Measurements from ENCODE around the gene HAUS3.

HAUS3 gene

DNA sequence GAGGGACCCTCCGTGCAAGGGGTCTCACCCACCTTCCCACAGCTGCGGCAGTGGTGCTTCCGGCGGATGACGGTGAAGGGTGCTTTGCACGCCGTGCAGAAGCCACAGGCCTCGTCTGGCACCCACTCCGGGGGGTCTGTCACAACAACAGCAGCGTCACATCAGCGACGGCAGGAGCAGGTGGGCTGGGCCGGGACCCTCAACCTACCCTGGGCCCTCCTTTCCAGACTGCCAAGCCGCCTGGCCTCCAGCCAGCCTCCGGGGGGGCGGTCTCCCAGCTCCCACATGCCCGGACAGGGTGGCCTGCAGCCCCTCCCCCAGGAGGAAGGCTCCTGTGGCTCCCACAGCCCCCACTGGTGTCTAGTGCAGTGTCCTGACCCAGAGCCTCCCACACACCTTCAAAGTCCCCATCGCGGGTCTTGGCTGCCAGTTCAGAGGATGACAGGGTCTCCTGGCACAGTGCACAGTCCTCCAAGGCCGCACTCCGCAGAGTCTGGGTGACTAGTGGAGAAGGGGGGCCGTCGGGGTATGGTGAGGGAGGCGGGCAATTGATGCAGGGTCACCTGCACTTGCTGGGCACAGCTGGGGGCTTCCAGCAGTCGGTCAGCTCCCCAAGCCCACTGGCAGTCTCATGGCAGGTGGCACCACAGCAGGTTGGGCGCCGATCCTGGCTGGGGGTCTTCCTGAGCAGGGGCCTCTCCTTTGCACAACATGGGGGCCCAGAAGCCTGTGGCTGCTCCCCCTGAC is 29.5 kb upstream of the HAUS3 start:
- TF ChIP-seq ZNF8 (CRISPR knock-in tag; IDR thresholded peaks at IDR 0.05) (no peak), SNAI2 (CRISPR knock-in tag; IDR thresholded peaks at IDR 0.05) (no peak)
- no peak for ATAC-seq

- TF ChIP-seq GLIS3 (CRISPR knock-in tag; IDR thresholded peaks at IDR 0.05): no peak
- TF ChIP-seq CSRNP3 (CRISPR knock-in tag; IDR thresholded peaks at IDR 0.05): no peak
- no peak for TF ChIP-seq TSHZ2 (CRISPR knock-in tag; IDR thresholded peaks at IDR 0.05)
- no peak for TF ChIP-seq TCF4 (CRISPR knock-in tag; IDR thresholded peaks at IDR 0.05; ENCODE audit: borderline replicate concordance)
- TF ChIP-seq BACH2 (CRISPR knock-in tag; IDR thresholded peaks at IDR 0.05; ENCODE audit: borderline replicate concordance): no peak
- TF ChIP-seq ZNF8 (CRISPR knock-in tag; IDR thresholded peaks at IDR 0.05): no peak
- no peak for TF ChIP-seq ESRRG (CRISPR knock-in tag; IDR thresholded peaks at IDR 0.05)
- TF ChIP-seq, protein P1, sequence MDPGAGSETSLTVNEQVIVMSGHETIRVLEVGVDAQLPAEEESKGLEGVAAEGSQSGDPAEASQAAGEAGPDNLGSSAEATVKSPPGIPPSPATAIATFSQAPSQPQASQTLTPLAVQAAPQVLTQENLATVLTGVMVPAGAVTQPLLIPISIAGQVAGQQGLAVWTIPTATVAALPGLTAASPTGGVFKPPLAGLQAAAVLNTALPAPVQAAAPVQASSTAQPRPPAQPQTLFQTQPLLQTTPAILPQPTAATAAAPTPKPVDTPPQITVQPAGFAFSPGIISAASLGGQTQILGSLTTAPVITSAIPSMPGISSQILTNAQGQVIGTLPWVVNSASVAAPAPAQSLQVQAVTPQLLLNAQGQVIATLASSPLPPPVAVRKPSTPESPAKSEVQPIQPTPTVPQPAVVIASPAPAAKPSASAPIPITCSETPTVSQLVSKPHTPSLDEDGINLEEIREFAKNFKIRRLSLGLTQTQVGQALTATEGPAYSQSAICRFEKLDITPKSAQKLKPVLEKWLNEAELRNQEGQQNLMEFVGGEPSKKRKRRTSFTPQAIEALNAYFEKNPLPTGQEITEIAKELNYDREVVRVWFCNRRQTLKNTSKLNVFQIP (CRISPR knock-in tag; IDR thresholded peaks at IDR 0.05; ENCODE audit: borderline replicate concordance, low read depth): no peak
- TF ChIP-seq ZC3H10 (CRISPR knock-in tag; IDR thresholded peaks at IDR 0.05): no peak
- TF ChIP-seq ZFP30 (CRISPR knock-in tag; IDR thresholded peaks at IDR 0.05): no peak
- no peak for TF ChIP-seq CSDC2 (CRISPR knock-in tag; IDR thresholded peaks at IDR 0.05)
- TF ChIP-seq, protein P2, sequence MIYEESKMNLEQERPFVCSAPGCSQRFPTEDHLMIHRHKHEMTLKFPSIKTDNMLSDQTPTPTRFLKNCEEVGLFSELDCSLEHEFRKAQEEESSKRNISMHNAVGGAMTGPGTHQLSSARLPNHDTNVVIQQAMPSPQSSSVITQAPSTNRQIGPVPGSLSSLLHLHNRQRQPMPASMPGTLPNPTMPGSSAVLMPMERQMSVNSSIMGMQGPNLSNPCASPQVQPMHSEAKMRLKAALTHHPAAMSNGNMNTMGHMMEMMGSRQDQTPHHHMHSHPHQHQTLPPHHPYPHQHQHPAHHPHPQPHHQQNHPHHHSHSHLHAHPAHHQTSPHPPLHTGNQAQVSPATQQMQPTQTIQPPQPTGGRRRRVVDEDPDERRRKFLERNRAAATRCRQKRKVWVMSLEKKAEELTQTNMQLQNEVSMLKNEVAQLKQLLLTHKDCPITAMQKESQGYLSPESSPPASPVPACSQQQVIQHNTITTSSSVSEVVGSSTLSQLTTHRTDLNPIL (CRISPR knock-in tag; IDR thresholded peaks at IDR 0.05; ENCODE audit: low read depth): no peak
- TF ChIP-seq SNAI2 (CRISPR knock-in tag; IDR thresholded peaks at IDR 0.05): no peak
- no peak for TF ChIP-seq ZFP3 (CRISPR knock-in tag; IDR thresholded peaks at IDR 0.05)
- TF ChIP-seq ISL1 (CRISPR knock-in tag; IDR thresholded peaks at IDR 0.05): no peak
- no peak for TF ChIP-seq ZNF565 (CRISPR knock-in tag; conservative IDR thresholded peaks at IDR 0.05; ENCODE audit: low read depth)
- no peak for TF ChIP-seq ZNF70 (CRISPR knock-in tag; IDR thresholded peaks at IDR 0.05)
- ATAC-seq: no peak
Measured at GRCh38 chr4:2270341-2271165, 28.6 kb upstream of the HAUS3 start.

- TF ChIP-seq BACH2 (CRISPR knock-in tag; IDR thresholded peaks at IDR 0.05; ENCODE audit: borderline replicate concordance): no peak
- no peak for TF ChIP-seq CSDC2 (CRISPR knock-in tag; IDR thresholded peaks at IDR 0.05)
- no peak for TF ChIP-seq ZC3H10 (CRISPR knock-in tag; IDR thresholded peaks at IDR 0.05)
- no peak for TF ChIP-seq GLIS3 (CRISPR knock-in tag; IDR thresholded peaks at IDR 0.05)
- TF ChIP-seq ISL1 (CRISPR knock-in tag; IDR thresholded peaks at IDR 0.05): no peak
- no peak for TF ChIP-seq TCF4 (CRISPR knock-in tag; IDR thresholded peaks at IDR 0.05; ENCODE audit: borderline replicate concordance)
- no peak for TF ChIP-seq ZFP30 (CRISPR knock-in tag; IDR thresholded peaks at IDR 0.05)
- TF ChIP-seq, protein P2 (CRISPR knock-in tag; IDR thresholded peaks at IDR 0.05; ENCODE audit: low read depth): no peak
- no peak for TF ChIP-seq TOX (CRISPR knock-in tag; IDR thresholded peaks at IDR 0.05; ENCODE audit: borderline replicate concordance)
- TF ChIP-seq ZFP3 (CRISPR knock-in tag; IDR thresholded peaks at IDR 0.05): no peak
- TF ChIP-seq ESRRG (CRISPR knock-in tag; IDR thresholded peaks at IDR 0.05): no peak
- no peak for TF ChIP-seq SNAI2 (CRISPR knock-in tag; IDR thresholded peaks at IDR 0.05)
- TF ChIP-seq, protein P1 (CRISPR knock-in tag; IDR thresholded peaks at IDR 0.05; ENCODE audit: borderline replicate concordance, low read depth): no peak
- no peak for ATAC-seq
Measured at GRCh38 chr4:2269618-2270163, 27.8 kb upstream of the HAUS3 start.

Data from SK-N-SH treated with all-trans-retinoic acid at 6 μM for 48 hours (cell line).